ENCODE measurements around the gene CPNE9. TPM values are rescaled to one million over a fixed set of nuclear protein-coding genes. Genes with fewer than 3 reads are reported as not detected.

Gene CPNE9
- total and polyA plus RNA-seq, 2 experiments from 2014 or later: 7.0 to 8.8 TPM

DNA sequence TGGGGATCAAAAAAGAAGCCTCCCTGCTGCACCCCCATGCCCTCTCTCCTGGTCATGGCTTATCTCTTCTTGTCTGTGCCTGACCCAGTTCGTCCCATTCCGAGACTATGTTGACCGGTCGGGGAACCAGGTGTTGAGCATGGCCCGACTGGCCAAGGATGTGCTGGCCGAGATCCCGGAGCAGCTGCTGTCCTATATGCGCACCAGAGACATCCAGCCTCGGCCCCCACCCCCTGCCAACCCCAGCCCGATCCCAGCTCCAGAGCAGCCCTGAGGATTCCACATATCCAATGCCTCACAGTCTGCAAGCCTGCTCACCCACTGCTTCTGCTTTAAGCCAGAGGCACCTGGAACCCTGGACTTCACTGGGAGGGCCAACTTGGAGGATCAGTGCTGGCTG, 25.8 kb downstream of the CPNE9 start:
- Histone ChIP-seq H2AFZ (no peak overlapping the region), H3K4me1 (ENCODE audit: insufficient read depth) (peaks cover 16% of the 10 kb centered on the region), H3K27ac (ENCODE audit: low read depth) (no peak overlapping the region), H3K79me2 (replicated peaks; ENCODE audit: insufficient read depth) (peaks cover 27% of the 10 kb centered on the region), H3K27me3 (ENCODE audit: insufficient read depth) (no peaks in the 10 kb centered on the region), H3K36me3 (ENCODE audit: insufficient read depth) (no peaks in the 10 kb centered on the region), H4K20me1 (replicated peaks; ENCODE audit: insufficient read depth) (peaks cover 16% of the 10 kb centered on the region), H3K4me2 (no peak overlapping the region), H3F3A (replicated peaks; ENCODE audit: low read depth) (0 out of 2 replicates have a peak, but pooled peaks cover 8% of the 10 kb centered on the region), H3K9me2 (ENCODE audit: insufficient read depth) (no peaks in the 10 kb centered on the region), H3K4me3 (no peak overlapping the region)
- H3K27ac Mint-ChIP-seq: no peak overlapping the region
- peaks cover 27% of the 10 kb centered on the region for H3K4me1 Mint-ChIP-seq
- no peaks in the 10 kb centered on the region for H3K9me3 Mint-ChIP-seq
- DNase-seq (ENCODE audit: low spot score) (no peak), ATAC-seq (no peak)
- peaks cover 10% of the 10 kb centered on the region for H3K36me3 Mint-ChIP-seq (ENCODE audit: low read depth)
- no peak overlapping the region for H3K4me3 Mint-ChIP-seq
- peaks cover 4% of the 10 kb centered on the region for H3K27me3 Mint-ChIP-seq (ENCODE audit: insufficient read depth, low read depth, poor library complexity)
- TF ChIP-seq EZH2phosphoT487 (IDR thresholded peaks at IDR 0.05; ENCODE audit: unreplicated experiment) (no peak), ZNF331 (CRISPR knock-in tag; IDR thresholded peaks at IDR 0.05; ENCODE audit: low read depth) (no peak), POLR2AphosphoS5 (IDR thresholded peaks at IDR 0.05; ENCODE audit: low read depth) (no peak), JUNB (IDR thresholded peaks at IDR 0.05; ENCODE audit: unreplicated experiment) (no peak), ZNF114 (CRISPR knock-in tag; IDR thresholded peaks at IDR 0.05) (no peak), STAT1 (IDR thresholded peaks at IDR 0.05; ENCODE audit: unreplicated experiment) (no peak), CREB1 (CRISPR knock-in tag; IDR thresholded peaks at IDR 0.05; ENCODE audit: low read depth) (no peak), NANOG (IDR thresholded peaks at IDR 0.05; ENCODE audit: borderline replicate concordance) (no peak), EZH2 (IDR thresholded peaks at IDR 0.05; ENCODE audit: low read depth, unreplicated experiment) (no peak)
- TF ChIP-seq, protein P1, sequence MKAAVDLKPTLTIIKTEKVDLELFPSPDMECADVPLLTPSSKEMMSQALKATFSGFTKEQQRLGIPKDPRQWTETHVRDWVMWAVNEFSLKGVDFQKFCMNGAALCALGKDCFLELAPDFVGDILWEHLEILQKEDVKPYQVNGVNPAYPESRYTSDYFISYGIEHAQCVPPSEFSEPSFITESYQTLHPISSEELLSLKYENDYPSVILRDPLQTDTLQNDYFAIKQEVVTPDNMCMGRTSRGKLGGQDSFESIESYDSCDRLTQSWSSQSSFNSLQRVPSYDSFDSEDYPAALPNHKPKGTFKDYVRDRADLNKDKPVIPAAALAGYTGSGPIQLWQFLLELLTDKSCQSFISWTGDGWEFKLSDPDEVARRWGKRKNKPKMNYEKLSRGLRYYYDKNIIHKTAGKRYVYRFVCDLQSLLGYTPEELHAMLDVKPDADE (IDR thresholded peaks at IDR 0.05): no peak
- TF ChIP-seq, protein P2, sequence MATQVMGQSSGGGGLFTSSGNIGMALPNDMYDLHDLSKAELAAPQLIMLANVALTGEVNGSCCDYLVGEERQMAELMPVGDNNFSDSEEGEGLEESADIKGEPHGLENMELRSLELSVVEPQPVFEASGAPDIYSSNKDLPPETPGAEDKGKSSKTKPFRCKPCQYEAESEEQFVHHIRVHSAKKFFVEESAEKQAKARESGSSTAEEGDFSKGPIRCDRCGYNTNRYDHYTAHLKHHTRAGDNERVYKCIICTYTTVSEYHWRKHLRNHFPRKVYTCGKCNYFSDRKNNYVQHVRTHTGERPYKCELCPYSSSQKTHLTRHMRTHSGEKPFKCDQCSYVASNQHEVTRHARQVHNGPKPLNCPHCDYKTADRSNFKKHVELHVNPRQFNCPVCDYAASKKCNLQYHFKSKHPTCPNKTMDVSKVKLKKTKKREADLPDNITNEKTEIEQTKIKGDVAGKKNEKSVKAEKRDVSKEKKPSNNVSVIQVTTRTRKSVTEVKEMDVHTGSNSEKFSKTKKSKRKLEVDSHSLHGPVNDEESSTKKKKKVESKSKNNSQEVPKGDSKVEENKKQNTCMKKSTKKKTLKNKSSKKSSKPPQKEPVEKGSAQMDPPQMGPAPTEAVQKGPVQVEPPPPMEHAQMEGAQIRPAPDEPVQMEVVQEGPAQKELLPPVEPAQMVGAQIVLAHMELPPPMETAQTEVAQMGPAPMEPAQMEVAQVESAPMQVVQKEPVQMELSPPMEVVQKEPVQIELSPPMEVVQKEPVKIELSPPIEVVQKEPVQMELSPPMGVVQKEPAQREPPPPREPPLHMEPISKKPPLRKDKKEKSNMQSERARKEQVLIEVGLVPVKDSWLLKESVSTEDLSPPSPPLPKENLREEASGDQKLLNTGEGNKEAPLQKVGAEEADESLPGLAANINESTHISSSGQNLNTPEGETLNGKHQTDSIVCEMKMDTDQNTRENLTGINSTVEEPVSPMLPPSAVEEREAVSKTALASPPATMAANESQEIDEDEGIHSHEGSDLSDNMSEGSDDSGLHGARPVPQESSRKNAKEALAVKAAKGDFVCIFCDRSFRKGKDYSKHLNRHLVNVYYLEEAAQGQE (IDR thresholded peaks at IDR 0.05; ENCODE audit: unreplicated experiment): no peak
- TF ChIP-seq, protein P3, sequence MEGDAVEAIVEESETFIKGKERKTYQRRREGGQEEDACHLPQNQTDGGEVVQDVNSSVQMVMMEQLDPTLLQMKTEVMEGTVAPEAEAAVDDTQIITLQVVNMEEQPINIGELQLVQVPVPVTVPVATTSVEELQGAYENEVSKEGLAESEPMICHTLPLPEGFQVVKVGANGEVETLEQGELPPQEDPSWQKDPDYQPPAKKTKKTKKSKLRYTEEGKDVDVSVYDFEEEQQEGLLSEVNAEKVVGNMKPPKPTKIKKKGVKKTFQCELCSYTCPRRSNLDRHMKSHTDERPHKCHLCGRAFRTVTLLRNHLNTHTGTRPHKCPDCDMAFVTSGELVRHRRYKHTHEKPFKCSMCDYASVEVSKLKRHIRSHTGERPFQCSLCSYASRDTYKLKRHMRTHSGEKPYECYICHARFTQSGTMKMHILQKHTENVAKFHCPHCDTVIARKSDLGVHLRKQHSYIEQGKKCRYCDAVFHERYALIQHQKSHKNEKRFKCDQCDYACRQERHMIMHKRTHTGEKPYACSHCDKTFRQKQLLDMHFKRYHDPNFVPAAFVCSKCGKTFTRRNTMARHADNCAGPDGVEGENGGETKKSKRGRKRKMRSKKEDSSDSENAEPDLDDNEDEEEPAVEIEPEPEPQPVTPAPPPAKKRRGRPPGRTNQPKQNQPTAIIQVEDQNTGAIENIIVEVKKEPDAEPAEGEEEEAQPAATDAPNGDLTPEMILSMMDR (conservative IDR thresholded peaks at IDR 0.05; ENCODE audit: low read depth in 2 of 2): no peak
- TF ChIP-seq, protein P4, sequence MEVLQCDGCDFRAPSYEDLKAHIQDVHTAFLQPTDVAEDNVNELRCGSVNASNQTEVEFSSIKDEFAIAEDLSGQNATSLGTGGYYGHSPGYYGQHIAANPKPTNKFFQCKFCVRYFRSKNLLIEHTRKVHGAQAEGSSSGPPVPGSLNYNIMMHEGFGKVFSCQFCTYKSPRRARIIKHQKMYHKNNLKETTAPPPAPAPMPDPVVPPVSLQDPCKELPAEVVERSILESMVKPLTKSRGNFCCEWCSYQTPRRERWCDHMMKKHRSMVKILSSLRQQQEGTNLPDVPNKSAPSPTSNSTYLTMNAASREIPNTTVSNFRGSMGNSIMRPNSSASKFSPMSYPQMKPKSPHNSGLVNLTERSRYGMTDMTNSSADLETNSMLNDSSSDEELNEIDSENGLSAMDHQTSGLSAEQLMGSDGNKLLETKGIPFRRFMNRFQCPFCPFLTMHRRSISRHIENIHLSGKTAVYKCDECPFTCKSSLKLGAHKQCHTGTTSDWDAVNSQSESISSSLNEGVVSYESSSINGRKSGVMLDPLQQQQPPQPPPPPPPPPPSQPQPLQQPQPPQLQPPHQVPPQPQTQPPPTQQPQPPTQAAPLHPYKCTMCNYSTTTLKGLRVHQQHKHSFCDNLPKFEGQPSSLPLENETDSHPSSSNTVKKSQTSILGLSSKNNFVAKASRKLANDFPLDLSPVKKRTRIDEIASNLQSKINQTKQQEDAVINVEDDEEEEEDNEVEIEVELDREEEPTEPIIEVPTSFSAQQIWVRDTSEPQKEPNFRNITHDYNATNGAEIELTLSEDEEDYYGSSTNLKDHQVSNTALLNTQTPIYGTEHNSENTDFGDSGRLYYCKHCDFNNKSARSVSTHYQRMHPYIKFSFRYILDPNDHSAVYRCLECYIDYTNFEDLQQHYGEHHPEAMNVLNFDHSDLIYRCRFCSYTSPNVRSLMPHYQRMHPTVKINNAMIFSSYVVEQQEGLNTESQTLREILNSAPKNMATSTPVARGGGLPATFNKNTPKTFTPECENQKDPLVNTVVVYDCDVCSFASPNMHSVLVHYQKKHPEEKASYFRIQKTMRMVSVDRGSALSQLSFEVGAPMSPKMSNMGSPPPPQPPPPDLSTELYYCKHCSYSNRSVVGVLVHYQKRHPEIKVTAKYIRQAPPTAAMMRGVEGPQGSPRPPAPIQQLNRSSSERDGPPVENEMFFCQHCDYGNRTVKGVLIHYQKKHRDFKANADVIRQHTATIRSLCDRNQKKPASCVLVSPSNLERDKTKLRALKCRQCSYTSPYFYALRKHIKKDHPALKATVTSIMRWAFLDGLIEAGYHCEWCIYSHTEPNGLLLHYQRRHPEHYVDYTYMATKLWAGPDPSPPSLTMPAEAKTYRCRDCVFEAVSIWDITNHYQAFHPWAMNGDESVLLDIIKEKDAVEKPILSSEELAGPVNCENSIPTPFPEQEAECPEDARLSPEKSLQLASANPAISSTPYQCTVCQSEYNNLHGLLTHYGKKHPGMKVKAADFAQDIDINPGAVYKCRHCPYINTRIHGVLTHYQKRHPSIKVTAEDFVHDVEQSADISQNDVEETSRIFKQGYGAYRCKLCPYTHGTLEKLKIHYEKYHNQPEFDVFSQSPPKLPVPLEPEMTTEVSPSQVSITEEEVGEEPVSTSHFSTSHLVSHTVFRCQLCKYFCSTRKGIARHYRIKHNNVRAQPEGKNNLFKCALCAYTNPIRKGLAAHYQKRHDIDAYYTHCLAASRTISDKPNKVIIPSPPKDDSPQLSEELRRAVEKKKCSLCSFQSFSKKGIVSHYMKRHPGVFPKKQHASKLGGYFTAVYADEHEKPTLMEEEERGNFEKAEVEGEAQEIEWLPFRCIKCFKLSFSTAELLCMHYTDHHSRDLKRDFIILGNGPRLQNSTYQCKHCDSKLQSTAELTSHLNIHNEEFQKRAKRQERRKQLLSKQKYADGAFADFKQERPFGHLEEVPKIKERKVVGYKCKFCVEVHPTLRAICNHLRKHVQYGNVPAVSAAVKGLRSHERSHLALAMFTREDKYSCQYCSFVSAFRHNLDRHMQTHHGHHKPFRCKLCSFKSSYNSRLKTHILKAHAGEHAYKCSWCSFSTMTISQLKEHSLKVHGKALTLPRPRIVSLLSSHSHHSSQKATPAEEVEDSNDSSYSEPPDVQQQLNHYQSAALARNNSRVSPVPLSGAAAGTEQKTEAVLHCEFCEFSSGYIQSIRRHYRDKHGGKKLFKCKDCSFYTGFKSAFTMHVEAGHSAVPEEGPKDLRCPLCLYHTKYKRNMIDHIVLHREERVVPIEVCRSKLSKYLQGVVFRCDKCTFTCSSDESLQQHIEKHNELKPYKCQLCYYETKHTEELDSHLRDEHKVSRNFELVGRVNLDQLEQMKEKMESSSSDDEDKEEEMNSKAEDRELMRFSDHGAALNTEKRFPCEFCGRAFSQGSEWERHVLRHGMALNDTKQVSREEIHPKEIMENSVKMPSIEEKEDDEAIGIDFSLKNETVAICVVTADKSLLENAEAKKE (CRISPR knock-in tag; IDR thresholded peaks at IDR 0.05): no peak
